ENCODE results near the gene NDUFS7. TPM values are rescaled to one million over a fixed set of nuclear protein-coding genes. Genes with fewer than 3 reads are reported as not detected.

The NDUFS7 gene
- polyA plus RNA-seq, 4 donors: 82.0 to 350 (median 248) TPM

GRCh38 chr19:1424192-1424955, 40.7 kb downstream of the NDUFS7 start:
- peaks cover 0 to 29% (median 0%) of the 10 kb centered on the region in 3 donors for H3K4me1 ChIP-seq (ENCODE audit: control insufficient read depth in 3 of 3, insufficient read depth in 2 of 3, low read depth in 1 of 3, low read length in 2 of 3)
- peak overlapping the region; percentile 5 to 84 (median 36) for H3K27ac ChIP-seq (ENCODE audit: low read depth in 1 of 3, low read length in 2 of 3)
- no peak for FAIRE-seq
- H3K9me3 ChIP-seq (ENCODE audit: control insufficient read depth in 2 of 2, insufficient read depth in 1 of 2, low read depth in 1 of 2, low read length in 1 of 2): no peaks in the 10 kb centered on the region
- peak overlapping the region in 1 of 3 donors; percentile 5 for H3K4me3 ChIP-seq (ENCODE audit: low read depth in 1 of 3, low read length in 3 of 3)
- peaks cover 14 to 98% (median 17%) of the 10 kb centered on the region in 3 donors for H3K36me3 ChIP-seq (ENCODE audit: control insufficient read depth in 3 of 3, insufficient read depth in 2 of 3, low read depth in 1 of 3, low read length in 3 of 3)
- no peaks in the 10 kb centered on the region for H3K27me3 ChIP-seq (ENCODE audit: control insufficient read depth in 3 of 3, insufficient read depth in 3 of 3, low read length in 3 of 3)
- WGBS, 3 donors: 57 to 72% (median 66%) methylated on average over 35 to 40 of the region's 42 CpGs
- DNase-seq: peak; percentile 88 to 93

GRCh38 chr19:1425102-1425837, 41.6 kb downstream of the NDUFS7 start:
- DNase-seq: peak in 1 of 2 donors; percentile 68
- WGBS, 3 donors: 89 to 91% (median 89%) methylated on average over 33 of the region's 33 CpGs
- no peak overlapping the region for H3K4me3 ChIP-seq (ENCODE audit: low read depth in 1 of 3, low read length in 3 of 3)
- peaks cover 17 to 99% (median 17%) of the 10 kb centered on the region in 3 donors for H3K36me3 ChIP-seq (ENCODE audit: control insufficient read depth in 3 of 3, insufficient read depth in 2 of 3, low read depth in 1 of 3, low read length in 3 of 3)
- peaks cover 0 to 35% (median 0%) of the 10 kb centered on the region in 3 donors for H3K4me1 ChIP-seq (ENCODE audit: control insufficient read depth in 3 of 3, insufficient read depth in 2 of 3, low read depth in 1 of 3, low read length in 2 of 3)
- no peaks in the 10 kb centered on the region for H3K27me3 ChIP-seq (ENCODE audit: control insufficient read depth in 3 of 3, insufficient read depth in 3 of 3, low read length in 3 of 3)
- H3K9me3 ChIP-seq (ENCODE audit: control insufficient read depth in 2 of 2, insufficient read depth in 1 of 2, low read depth in 1 of 2, low read length in 1 of 2): no peaks in the 10 kb centered on the region
- no peak for FAIRE-seq
- peak overlapping the region in 1 of 3 donors; percentile 84 for H3K27ac ChIP-seq (ENCODE audit: low read depth in 1 of 3, low read length in 2 of 3)

- Histone ChIP-seq H3K4me3 (ENCODE audit: low read depth in 1 of 3, low read length in 3 of 3) (no peak overlapping the region), H3K4me1 (ENCODE audit: control insufficient read depth in 3 of 3, insufficient read depth in 2 of 3, low read depth in 1 of 3, low read length in 2 of 3) (peaks cover 0 to 35% (median 0%) of the 10 kb centered on the region in 3 donors), H3K27me3 (ENCODE audit: control insufficient read depth in 3 of 3, insufficient read depth in 3 of 3, low read length in 3 of 3) (no peaks in the 10 kb centered on the region), H3K9me3 (ENCODE audit: control insufficient read depth in 2 of 2, insufficient read depth in 1 of 2, low read depth in 1 of 2, low read length in 1 of 2) (no peaks in the 10 kb centered on the region), H3K36me3 (ENCODE audit: control insufficient read depth in 3 of 3, insufficient read depth in 2 of 3, low read depth in 1 of 3, low read length in 3 of 3) (peaks cover 17 to 98% (median 17%) of the 10 kb centered on the region in 3 donors), H3K27ac (ENCODE audit: low read depth in 1 of 3, low read length in 2 of 3) (no peak overlapping the region)
- 93 to 94% (median 93%) methylated on average over 14 of the region's 14 CpGs for WGBS, 3 donors
- DNase-seq (no peak), FAIRE-seq (no peak)
These were observed 42.2 kb downstream of the NDUFS7 start for GRCh38 chr19:1425902-1426301.

DNA sequence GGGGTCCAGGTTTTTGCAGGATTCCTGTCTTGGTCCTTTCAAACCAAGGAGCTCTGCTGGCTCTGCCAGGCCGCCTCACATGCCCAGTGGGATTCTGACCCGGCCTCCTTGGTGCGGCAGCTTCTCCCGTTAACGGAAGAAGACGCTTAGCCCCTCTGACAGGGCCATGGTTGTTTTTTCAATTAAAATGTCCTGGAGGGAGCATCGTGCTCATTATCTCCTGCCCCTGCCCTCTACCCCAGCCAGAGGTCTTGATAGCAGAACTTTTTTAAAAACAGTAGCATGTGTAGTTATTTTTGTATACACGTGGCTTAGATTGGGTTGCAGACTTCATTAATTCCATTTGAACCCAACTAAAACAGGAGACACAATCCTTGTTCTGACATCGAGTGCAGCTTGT, 43.0 kb downstream of the NDUFS7 start:
- Histone ChIP-seq H3K27me3 (ENCODE audit: control insufficient read depth in 3 of 3, insufficient read depth in 3 of 3, low read length in 3 of 3) (no peaks in the 10 kb centered on the region), H3K4me3 (ENCODE audit: low read depth in 1 of 3, low read length in 3 of 3) (no peak overlapping the region), H3K4me1 (ENCODE audit: control insufficient read depth in 3 of 3, insufficient read depth in 2 of 3, low read depth in 1 of 3, low read length in 2 of 3) (peaks cover 0 to 35% (median 0%) of the 10 kb centered on the region in 3 donors), H3K9me3 (ENCODE audit: control insufficient read depth in 2 of 2, insufficient read depth in 1 of 2, low read depth in 1 of 2, low read length in 1 of 2) (no peaks in the 10 kb centered on the region), H3K36me3 (ENCODE audit: control insufficient read depth in 3 of 3, insufficient read depth in 2 of 3, low read depth in 1 of 3, low read length in 3 of 3) (peaks cover 18 to 98% (median 20%) of the 10 kb centered on the region in 3 donors), H3K27ac (ENCODE audit: low read depth in 1 of 3, low read length in 2 of 3) (no peak overlapping the region)
- 83 to 87% (median 86%) methylated on average over 9 of the region's 9 CpGs for WGBS, 3 donors
- FAIRE-seq (no peak), DNase-seq (no peak)

GRCh38 chr19:1427221-1427920, 43.7 kb downstream of the NDUFS7 start:
- FAIRE-seq (no peak), DNase-seq (no peak)
- WGBS, 3 donors: 94% methylated on average over 27 of the region's 27 CpGs
- H3K27me3 ChIP-seq (ENCODE audit: control insufficient read depth in 3 of 3, insufficient read depth in 3 of 3, low read length in 3 of 3): no peaks in the 10 kb centered on the region
- H3K36me3 ChIP-seq (ENCODE audit: control insufficient read depth in 3 of 3, insufficient read depth in 2 of 3, low read depth in 1 of 3, low read length in 3 of 3): peaks cover 18 to 98% (median 20%) of the 10 kb centered on the region in 3 donors
- H3K4me3 ChIP-seq (ENCODE audit: low read depth in 1 of 3, low read length in 3 of 3): no peak overlapping the region
- H3K4me1 ChIP-seq (ENCODE audit: control insufficient read depth in 3 of 3, insufficient read depth in 2 of 3, low read depth in 1 of 3, low read length in 2 of 3): peaks cover 0 to 35% (median 0%) of the 10 kb centered on the region in 3 donors
- no peak overlapping the region for H3K27ac ChIP-seq (ENCODE audit: low read depth in 1 of 3, low read length in 2 of 3)
- H3K9me3 ChIP-seq (ENCODE audit: control insufficient read depth in 2 of 2, insufficient read depth in 1 of 2, low read depth in 1 of 2, low read length in 1 of 2): no peaks in the 10 kb centered on the region

GRCh38 chr19:1428738-1429391, 45.2 kb downstream of the NDUFS7 start:
- DNase-seq (no peak), FAIRE-seq (no peak)
- WGBS, 3 donors: 82 to 90% (median 88%) methylated on average over 32 to 41 of the region's 41 CpGs
- no peaks in the 10 kb centered on the region for H3K27me3 ChIP-seq (ENCODE audit: control insufficient read depth in 3 of 3, insufficient read depth in 3 of 3, low read length in 3 of 3)
- peak overlapping the region in 1 of 3 donors; percentile 22 for H3K27ac ChIP-seq (ENCODE audit: low read depth in 1 of 3, low read length in 2 of 3)
- peaks cover 0 to 31% (median 0%) of the 10 kb centered on the region in 3 donors for H3K4me1 ChIP-seq (ENCODE audit: control insufficient read depth in 3 of 3, insufficient read depth in 2 of 3, low read depth in 1 of 3, low read length in 2 of 3)
- H3K36me3 ChIP-seq (ENCODE audit: control insufficient read depth in 3 of 3, insufficient read depth in 2 of 3, low read depth in 1 of 3, low read length in 3 of 3): peaks cover 16 to 98% (median 19%) of the 10 kb centered on the region in 3 donors
- no peaks in the 10 kb centered on the region for H3K9me3 ChIP-seq (ENCODE audit: control insufficient read depth in 2 of 2, insufficient read depth in 1 of 2, low read depth in 1 of 2, low read length in 1 of 2)
- H3K4me3 ChIP-seq (ENCODE audit: low read depth in 1 of 3, low read length in 3 of 3): no peak overlapping the region

GRCh38 chr19:1429750-1430149, 46.0 kb downstream of the NDUFS7 start:
- DNase-seq: peak; percentile 58 to 82
- H3K36me3 ChIP-seq (ENCODE audit: control insufficient read depth in 3 of 3, insufficient read depth in 2 of 3, low read depth in 1 of 3, low read length in 3 of 3): peaks cover 13 to 99% (median 27%) of the 10 kb centered on the region in 3 donors
- H3K9me3 ChIP-seq (ENCODE audit: control insufficient read depth in 2 of 2, insufficient read depth in 1 of 2, low read depth in 1 of 2, low read length in 1 of 2): no peaks in the 10 kb centered on the region
- H3K27me3 ChIP-seq (ENCODE audit: control insufficient read depth in 3 of 3, insufficient read depth in 3 of 3, low read length in 3 of 3): no peaks in the 10 kb centered on the region
- 22 to 65% (median 46%) methylated on average over 14 of the region's 14 CpGs for WGBS, 3 donors
- H3K4me3 ChIP-seq (ENCODE audit: low read depth in 1 of 3, low read length in 3 of 3): no peak overlapping the region
- peak overlapping the region in 1 of 3 donors; percentile 21 for H3K27ac ChIP-seq (ENCODE audit: low read depth in 1 of 3, low read length in 2 of 3)
- H3K4me1 ChIP-seq (ENCODE audit: control insufficient read depth in 3 of 3, insufficient read depth in 2 of 3, low read depth in 1 of 3, low read length in 2 of 3): peaks cover 0 to 24% (median 0%) of the 10 kb centered on the region in 3 donors
- no peak for FAIRE-seq

Measured in small intestine (tissue), 7 donors.